ELF-1 (cell line): ENCODE measurements around the gene MAU2.
"Not testable (repeated sequence)": the region's sequence is repeated elsewhere in the genome, so short reads cannot be mapped to it uniquely, and the experiment has no call there.

Source experiments
- DNase-seq: peaks from one replicate; pipeline ENCODE4 v3.0.0-alpha.2; 2016; ENCODE audit warnings: low read depth, low spot score

MAU2 gene

GRCh38 chr19:19382118-19382517, 61.5 kb downstream of the MAU2 start:
- DNase-seq, result no peak

GRCh38 chr19:19384486-19384885, 63.9 kb downstream of the MAU2 start:
- no peak for DNase-seq

- DNase-seq, result peak; percentile 100
These were observed 64.7 kb downstream of the MAU2 start for GRCh38 chr19:19385131-19385895.

GRCh38 chr19:19385896-19386869, 65.6 kb downstream of the MAU2 start:
- DNase-seq, result peak; percentile 81

GRCh38 chr19:19387108-19387507, 66.5 kb downstream of the MAU2 start:
- DNase-seq, result no peak

DNA sequence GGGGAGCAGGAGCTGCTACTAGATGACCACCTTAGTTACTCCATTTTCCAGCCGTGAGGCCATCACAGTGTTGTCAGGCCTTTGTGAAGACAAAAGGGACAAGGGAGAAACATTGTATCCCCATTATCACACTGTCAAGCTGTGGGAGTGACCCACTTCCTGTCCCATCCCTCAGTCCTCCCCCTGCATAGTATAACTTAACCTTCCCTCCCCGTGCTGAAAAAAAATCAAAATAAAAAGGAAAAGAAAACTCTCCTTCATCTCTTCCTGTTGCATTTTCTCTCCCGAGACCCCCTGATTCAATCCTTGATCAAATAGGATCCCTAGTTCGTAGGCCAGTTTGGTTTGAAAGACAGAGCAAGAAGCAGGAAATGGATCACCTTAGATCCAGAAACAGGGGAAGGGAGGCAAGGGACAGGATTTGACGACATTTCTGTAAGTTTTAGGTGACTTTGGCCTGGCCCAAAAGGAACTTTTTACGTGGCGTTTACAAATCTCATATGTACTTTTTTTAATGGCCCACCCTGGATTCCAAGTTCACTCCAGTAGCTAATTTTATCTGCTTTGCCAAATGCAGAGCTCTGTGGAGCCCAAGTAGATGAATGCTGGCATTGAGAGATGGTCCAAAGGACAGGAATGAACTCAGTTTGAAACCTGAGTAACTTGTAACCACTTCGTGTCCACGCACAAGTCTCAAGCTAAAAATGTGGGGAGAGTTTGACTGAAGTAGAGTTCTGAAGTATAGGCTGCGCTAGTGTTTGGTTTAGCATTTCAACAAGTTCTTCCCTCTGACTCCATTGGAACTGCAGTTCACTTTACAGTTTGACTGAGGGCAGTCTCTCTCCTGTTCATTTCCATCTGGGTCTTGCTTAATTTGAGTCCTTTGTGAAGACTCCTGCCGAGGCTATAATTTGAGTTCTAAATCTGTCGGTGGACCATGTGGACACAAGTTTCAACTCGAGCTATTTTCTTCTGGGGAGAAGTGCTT, 68.2 kb downstream of the MAU2 start:
- DNase-seq, result no peak

GRCh38 chr19:19389683-19390082, 69.1 kb downstream of the MAU2 start:
- not testable (repeated sequence) for DNase-seq

DNA sequence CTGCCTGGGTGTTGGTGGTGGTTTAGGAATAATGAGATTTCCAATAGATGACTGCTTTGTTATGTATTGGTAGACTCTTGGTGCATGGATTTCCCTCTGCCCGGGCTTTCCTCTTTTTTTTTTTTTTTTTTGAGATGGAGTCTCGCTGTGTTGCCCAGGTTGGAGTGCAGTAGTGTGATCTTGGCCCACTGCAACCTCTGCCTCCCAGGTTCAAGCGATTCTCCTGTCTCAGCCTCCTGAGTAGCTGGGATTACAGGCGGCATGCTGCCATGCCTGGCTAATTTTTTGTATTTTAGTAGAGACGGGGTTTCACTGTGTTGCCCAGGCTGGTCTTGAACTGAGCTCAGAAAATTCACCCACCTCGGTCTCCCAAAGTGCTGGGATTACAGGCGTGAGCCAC, 73.7 kb downstream of the MAU2 start:
- not testable (repeated sequence) for DNase-seq

DNA sequence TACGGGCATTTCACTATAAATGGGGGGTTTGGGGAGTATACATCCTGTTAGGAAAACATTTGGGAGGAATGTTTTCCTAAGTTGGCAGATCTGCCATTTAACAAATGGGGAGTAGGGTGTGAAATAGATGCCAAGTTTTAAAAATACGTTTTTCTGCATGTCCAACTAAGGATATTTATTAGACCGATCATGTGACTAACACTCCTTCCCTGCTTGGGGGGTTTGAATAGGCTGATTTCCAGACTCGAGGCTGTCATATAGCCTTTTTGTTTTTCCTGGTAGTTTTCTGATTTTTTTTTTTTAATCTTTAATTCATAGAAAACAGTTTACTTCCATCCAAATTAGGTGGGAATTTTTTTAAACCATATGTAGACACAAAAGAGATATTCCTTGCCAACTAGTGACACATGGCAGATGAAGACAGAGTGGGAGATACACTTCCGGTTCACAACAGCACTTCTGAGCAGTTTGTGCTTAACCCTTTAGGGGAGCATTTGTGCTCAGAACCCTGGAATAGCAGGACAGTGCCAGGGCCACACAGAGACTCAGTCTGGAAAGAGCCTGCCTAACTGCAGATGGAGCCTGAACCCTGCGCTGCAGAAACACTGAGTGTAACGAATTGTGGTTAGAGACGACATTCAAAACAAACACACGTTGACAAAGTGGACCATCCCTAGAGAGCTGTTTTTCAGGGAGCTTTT, 79.3 kb downstream of the MAU2 start:
- DNase-seq, result no peak

- DNase-seq, result no peak
These were observed 82.2 kb downstream of the MAU2 start for GRCh38 chr19:19402656-19403372.

- no peak for DNase-seq
These were observed 82.8 kb downstream of the MAU2 start for GRCh38 chr19:19403373-19403901.

- DNase-seq, result peak; percentile 90
These were observed 84.5 kb downstream of the MAU2 start, which contains the start of gene GATAD2A for GRCh38 chr19:19404879-19405860. Gene GATAD2A, plus strand, starts transcription at chr19:19405675. Its CDS starts 59,671 bp downstream, at chr19:19465346.

DNA sequence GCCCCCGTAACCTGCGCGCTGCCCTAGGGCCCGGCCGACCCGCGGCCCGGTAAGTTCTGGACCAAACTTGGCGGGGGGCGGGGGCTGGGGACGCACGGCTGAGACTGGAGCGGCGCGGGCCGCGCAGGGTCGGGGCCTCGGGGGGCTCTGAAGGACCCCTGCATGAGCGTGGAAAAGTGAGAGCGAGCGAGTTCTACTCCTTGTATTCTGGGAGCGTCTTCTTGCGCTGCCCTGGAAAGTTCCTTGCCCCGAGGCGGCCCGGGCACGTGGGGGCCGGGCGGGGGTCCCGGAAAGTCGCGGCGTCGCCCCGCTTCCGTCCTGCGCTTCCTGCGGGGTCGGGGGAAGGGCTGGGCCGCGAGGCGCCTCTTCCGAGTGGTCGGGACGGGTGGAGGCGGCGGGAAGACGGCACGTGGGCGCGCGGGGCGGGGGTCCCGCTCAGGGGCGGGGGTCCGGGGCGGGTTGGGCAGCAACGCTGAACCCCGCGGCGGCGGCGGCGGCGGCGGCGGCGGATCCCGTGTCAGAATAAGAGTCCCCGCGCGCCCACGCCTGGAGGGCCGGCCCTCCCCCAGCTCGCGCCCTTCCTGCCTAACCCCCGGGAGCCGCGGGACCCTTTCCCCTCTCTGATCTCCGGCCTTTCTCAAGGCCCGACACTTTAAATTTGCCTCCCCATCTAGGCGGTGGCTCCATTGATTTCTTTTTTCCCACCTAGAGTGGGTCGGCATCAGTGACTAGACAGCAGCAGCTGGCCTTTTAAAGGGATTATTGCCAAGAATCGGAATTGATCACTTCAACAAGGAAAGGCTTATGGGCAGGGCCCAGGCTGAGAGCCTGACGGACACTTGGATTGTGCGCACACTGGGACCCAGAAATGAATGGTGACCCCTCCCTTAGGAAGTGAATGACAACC, 85.6 kb downstream of the MAU2 start:
- DNase-seq, result peak; percentile 53

- DNase-seq, result peak; percentile 42
These were observed 86.4 kb downstream of the MAU2 start for GRCh38 chr19:19406878-19407632.

DNA sequence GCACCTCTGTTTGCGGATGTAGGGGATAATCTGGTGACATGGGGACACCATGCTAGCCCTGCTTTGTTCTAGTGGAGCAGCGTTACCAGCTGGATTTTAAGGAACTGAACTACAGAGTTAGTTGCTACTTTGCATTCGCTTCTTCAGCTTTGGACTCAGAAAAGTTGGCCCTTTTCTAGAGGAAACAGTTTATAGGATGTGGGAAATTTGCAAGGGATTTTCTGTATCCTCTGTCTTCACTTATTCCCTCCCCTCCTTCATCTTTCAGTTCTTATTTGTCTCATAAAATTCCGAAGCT, 87.0 kb downstream of the MAU2 start:
- DNase-seq, result no peak
